Activated CD8-positive, alpha-beta T cell treated with anti-CD3 and anti-CD28 coated beads for 36 hours (primary cell): Measurements from ENCODE around the gene THOC7. TPM values are rescaled to one million over a fixed set of nuclear protein-coding genes. Genes with fewer than 3 reads are reported as not detected.

Experiments
- ATAC-seq: fragments of 200-7000 bp; cut with Tn5 transposase; one replicate; pipeline ENCODE4 v1.10.0; 2021; ENCODE audit warnings: mild to moderate bottlenecking, moderate library complexity
- CTCF ChIA-PET: fragments of 350-600 bp; sonication (Branson Sonifier 250); formaldehyde crosslinking; loops from one replicate; lab custom pipeline; 2021; ENCODE audit warnings: antibody characterized with exemption; lab: Charles Lee
- POLR2A ChIA-PET: fragments of 350-600 bp; sonication (Branson Sonifier 250); formaldehyde crosslinking; loops from one replicate; lab custom pipeline; 2021; ENCODE audit warnings: antibody characterized with exemption; lab: Charles Lee
- DNase-seq: peaks from one replicate; pipeline ENCODE4 v3.0.0-alpha.2; 2020
- H3K27ac Mint-ChIP-seq: one replicate; pipeline ENCODE4 v1.8.0; 2021; ENCODE audit warnings: mild to moderate bottlenecking, mixed read lengths
- H3K27me3 Mint-ChIP-seq: one replicate; pipeline ENCODE4 v1.8.0; 2021; ENCODE audit warnings: mixed read lengths
- H3K36me3 Mint-ChIP-seq: one replicate; pipeline ENCODE4 v1.8.0; 2021; ENCODE audit warnings: low read depth, mixed read lengths
- H3K4me1 Mint-ChIP-seq: one replicate; pipeline ENCODE4 v1.8.0; 2021; ENCODE audit warnings: low read depth, mixed read lengths
- H3K4me3 Mint-ChIP-seq: one replicate; pipeline ENCODE4 v1.8.0; 2021; ENCODE audit warnings: mild to moderate bottlenecking, moderate library complexity, mixed read lengths
- H3K9me3 Mint-ChIP-seq: one replicate; pipeline ENCODE4 v1.8.0; 2021; ENCODE audit warnings: mixed read lengths
- intact Hi-C: fragments of 100-400 bp; cut with micrococcal nuclease; formaldehyde crosslinking; loops from one replicate; pipeline ENCODE4 v1.10.0; 2022
- total RNA-seq, 2 experiments: library from RNA; stranded (reverse); gene quantifications; one replicate each; pipeline ENCODE4 v1.2.3, GENCODE V29; 2021
- TF ChIP-seq, protein P1 (sequence below): fragments of 200-600 bp; IDR thresholded peaks from one replicate; pipeline ENCODE4 v1.8.0; 2022; ENCODE audit warnings: antibody characterized with exemption, mild to moderate bottlenecking

Gene THOC7
- total RNA-seq, 2 experiments from 2014 or later, result 85.0 to 85.5 TPM

DNA sequence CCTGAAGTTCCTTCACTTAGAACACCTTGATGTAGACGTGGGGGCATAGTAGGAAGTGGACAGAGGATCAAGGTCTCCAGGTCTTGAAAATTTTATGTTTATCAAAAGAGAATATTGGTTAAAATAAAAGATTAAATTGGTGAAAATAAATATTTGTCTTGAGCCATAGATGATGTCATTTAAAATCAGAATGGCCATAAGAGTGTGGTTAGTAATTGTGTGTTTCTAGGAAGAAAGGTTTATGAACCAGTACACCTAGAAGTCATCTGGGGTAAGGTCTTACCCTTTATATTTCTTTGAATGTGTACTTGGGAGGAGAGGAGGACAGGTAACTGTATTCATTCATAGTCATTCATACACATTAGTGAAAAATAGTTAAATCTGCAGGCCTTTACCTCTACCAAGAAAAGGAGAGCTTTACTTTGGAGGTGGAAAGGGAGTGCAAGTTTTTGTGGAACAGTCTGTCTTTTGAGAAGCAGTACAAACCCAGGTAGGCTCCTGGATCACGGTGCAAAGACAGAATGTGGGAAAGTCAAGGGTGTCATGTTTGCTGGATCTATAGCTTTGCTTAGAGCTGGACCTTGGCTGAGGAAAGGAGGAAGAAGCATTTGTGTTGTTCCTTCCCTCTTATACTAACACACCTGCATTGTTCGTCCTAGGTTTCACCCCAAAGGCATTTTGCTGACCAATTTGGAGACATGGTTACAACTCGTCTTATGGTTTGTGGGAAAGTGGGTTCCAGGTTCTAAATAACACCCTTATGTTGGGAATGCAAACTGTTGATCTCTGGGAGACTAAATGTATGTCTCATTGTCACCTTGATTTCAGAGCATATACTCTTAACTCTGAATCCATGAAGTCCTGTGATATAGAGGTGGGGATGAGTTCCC lies 42.4 kb upstream of the THOC7 start:
- intact Hi-C loops, result no loop called here
- Mint-ChIP-seq H3K27ac (no peak overlapping the region), H3K27me3 (no peaks in the 10 kb centered on the region), H3K4me3 (no peak overlapping the region), H3K36me3 (peaks cover 19% of the 10 kb centered on the region), H3K9me3 (peaks cover 2% of the 10 kb centered on the region), H3K4me1 (peaks cover 7% of the 10 kb centered on the region)
- ATAC-seq (no peak), DNase-seq (no peak)
- POLR2A ChIA-PET, result interaction anchor here (0.6 to 1.0 kb wide), 2 partner anchors 57 to 78 kb away, joined by 3 read pairs; no protein-coding TSS in a partner anchor
- CTCF ChIA-PET, result no interaction called here
- TF ChIP-seq, protein P1, sequence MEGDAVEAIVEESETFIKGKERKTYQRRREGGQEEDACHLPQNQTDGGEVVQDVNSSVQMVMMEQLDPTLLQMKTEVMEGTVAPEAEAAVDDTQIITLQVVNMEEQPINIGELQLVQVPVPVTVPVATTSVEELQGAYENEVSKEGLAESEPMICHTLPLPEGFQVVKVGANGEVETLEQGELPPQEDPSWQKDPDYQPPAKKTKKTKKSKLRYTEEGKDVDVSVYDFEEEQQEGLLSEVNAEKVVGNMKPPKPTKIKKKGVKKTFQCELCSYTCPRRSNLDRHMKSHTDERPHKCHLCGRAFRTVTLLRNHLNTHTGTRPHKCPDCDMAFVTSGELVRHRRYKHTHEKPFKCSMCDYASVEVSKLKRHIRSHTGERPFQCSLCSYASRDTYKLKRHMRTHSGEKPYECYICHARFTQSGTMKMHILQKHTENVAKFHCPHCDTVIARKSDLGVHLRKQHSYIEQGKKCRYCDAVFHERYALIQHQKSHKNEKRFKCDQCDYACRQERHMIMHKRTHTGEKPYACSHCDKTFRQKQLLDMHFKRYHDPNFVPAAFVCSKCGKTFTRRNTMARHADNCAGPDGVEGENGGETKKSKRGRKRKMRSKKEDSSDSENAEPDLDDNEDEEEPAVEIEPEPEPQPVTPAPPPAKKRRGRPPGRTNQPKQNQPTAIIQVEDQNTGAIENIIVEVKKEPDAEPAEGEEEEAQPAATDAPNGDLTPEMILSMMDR, result no peak

DNA sequence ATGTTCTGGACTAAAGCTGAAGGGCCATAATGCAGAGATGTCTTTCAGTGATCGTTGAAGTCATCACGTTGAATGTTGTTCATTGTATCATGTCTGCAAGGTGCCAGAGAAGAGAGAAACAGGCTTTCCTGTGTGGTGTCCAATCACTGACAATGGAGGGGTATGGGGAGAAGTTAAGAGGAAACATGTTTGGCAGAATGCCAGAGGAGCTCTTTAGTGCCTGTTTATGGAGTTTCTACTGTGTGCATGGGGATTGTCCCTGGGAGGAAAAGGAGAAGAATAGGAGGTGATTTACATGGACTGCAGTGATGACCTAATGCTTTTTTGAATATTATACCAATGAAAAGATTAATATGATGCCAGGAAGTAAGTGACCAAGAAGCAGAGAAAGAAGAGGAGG lies 36.9 kb upstream of the THOC7 start:
- Mint-ChIP-seq H3K4me1 (peaks cover 29% of the 10 kb centered on the region), H3K27ac (peak overlapping the region; percentile 49), H3K4me3 (no peak overlapping the region), H3K27me3 (no peaks in the 10 kb centered on the region), H3K9me3 (peaks cover 2% of the 10 kb centered on the region), H3K36me3 (peaks cover 40% of the 10 kb centered on the region)
- ATAC-seq, result no peak
- TF ChIP-seq, protein P1, result no peak
- CTCF ChIA-PET, result no interaction called here
- intact Hi-C loops, result no loop called here
- no peak for DNase-seq
- POLR2A ChIA-PET, result interaction anchor here (1.0 kb wide), 1 partner anchor 37 kb away, joined by 4 read pairs; the partner anchor contains the start of genes ATXN7 and THOC7

DNA sequence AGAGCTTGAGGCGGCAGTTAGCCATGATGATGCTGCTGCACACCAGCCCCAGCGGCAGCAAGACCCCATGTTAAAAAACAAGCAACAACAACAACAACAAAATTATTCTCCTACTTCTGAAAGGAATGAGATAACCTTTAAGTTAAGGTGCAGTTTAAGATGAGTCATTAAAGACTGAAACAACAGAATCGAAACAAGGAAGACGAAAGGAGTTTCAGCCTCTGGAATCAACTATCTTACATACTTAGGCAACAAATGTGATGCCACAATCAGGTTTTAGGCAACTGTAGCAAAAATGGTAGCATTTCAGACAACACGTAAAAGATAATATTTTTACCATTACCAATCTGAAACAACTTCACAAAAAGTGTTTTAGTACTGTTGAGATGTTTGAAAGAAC lies 36.4 kb upstream of the THOC7 start:
- Mint-ChIP-seq H3K36me3 (peaks cover 40% of the 10 kb centered on the region), H3K9me3 (peaks cover 2% of the 10 kb centered on the region), H3K27ac (peak overlapping the region; percentile 49), H3K27me3 (no peaks in the 10 kb centered on the region), H3K4me3 (no peak overlapping the region), H3K4me1 (peaks cover 33% of the 10 kb centered on the region)
- ChIA-PET CTCF (no interaction called here), POLR2A (interaction anchor here (1.0 kb wide), 1 partner anchor 37 kb away, joined by 4 read pairs; the partner anchor contains the start of genes ATXN7 and THOC7)
- TF ChIP-seq, protein P1, result no peak
- DNase-seq, result no peak
- intact Hi-C loops, result no loop called here
- peak; percentile 37 for ATAC-seq

DNA sequence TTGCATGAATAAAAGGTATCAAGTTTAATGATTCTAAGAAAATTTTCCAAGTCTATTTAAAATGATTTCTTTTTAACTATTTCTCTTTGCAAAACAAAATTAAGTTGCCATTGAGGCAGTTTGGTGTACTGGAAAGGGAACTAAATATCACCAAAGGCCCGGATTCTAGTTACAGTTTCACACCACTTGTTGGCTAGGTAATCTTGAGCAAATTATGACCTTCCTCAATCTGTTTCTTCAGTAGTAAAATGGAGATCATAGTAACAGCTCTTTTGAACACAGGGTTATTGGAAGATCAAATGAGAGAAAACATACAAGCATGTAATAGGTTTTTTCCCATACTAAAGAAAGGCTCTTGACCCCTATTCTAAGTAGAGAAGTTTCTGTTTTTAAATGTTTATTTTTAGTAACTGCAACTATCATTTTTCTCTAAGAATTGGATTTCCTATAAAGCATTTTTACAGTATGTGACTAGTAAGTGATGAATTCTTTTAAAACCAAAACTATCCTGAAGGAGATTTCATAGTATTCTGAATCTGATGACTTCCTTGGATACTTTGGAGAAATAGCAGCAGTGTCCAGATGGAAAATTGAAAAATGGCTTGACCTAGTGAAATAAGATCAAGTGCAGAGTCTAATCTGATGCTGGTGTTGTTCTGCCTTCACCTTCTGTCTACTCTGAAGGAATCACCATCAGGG lies 32.9 kb upstream of the THOC7 start:
- intact Hi-C loops, result no loop called here
- CTCF ChIA-PET, result no interaction called here
- TF ChIP-seq, protein P1, result no peak
- peaks cover 49% of the 10 kb centered on the region for H3K4me1 Mint-ChIP-seq
- POLR2A ChIA-PET, result no interaction called here
- ATAC-seq (no peak), DNase-seq (no peak)
- peaks cover 29% of the 10 kb centered on the region for H3K36me3 Mint-ChIP-seq
- peak overlapping the region; percentile 75 for H3K27ac Mint-ChIP-seq
- no peak overlapping the region for H3K4me3 Mint-ChIP-seq
- H3K9me3 Mint-ChIP-seq, result peaks cover 2% of the 10 kb centered on the region
- no peaks in the 10 kb centered on the region for H3K27me3 Mint-ChIP-seq
